GM23338 (cell line): ENCODE data around the gene IL1A.

Experiments used
- CREB1 ChIP-seq: fragments of 250-450 bp; sonication (Bioruptor Pico); IDR thresholded peaks from 2 replicates; pipeline ENCODE4 v1.5.0; 2020; ENCODE audit warnings: low read depth, mild to moderate bottlenecking, moderate library complexity
- EZH2 ChIP-seq: fragments of 200-600 bp; sonication (generic); IDR thresholded peaks from one replicate; pipeline ENCODE4 v1.8.0; 2017; ENCODE audit warnings: antibody characterized with exemption, mild to moderate bottlenecking, low read depth; ENCODE audit not compliant: unreplicated experiment
- EZH2phosphoT487 ChIP-seq: fragments of 200-600 bp; sonication (generic); IDR thresholded peaks from one replicate; pipeline ENCODE4 v1.8.1; 2018; ENCODE audit warnings: antibody characterized with exemption; ENCODE audit not compliant: unreplicated experiment
- JUNB ChIP-seq: IDR thresholded peaks from one replicate; pipeline ENCODE4 v1.6.1; 2016; ENCODE audit warnings: antibody characterized with exemption; ENCODE audit not compliant: unreplicated experiment
- NANOG ChIP-seq: IDR thresholded peaks from 2 replicates; pipeline ENCODE4 v1.6.1; 2016; ENCODE audit warnings: antibody characterized with exemption, borderline replicate concordance
- TF ChIP-seq, protein P1 (sequence below), 2 experiments: fragments of 200-600 bp in 1 of 2; sonication (generic) in 1 of 2; conservative IDR thresholded peaks; 2 replicates each; pipeline versions ENCODE4 v1.5.1 to v1.6.1; 2016 to 2017; ENCODE audit warnings: antibody characterized with exemption in 2 of 2, low read depth in 2 of 2, mild to moderate bottlenecking in 2 of 2, moderate library complexity in 1 of 2
- TF ChIP-seq, protein P2 (sequence below): IDR thresholded peaks from one replicate; pipeline ENCODE4 v1.6.1; 2018; ENCODE audit warnings: antibody characterized with exemption; ENCODE audit not compliant: unreplicated experiment

DNA sequence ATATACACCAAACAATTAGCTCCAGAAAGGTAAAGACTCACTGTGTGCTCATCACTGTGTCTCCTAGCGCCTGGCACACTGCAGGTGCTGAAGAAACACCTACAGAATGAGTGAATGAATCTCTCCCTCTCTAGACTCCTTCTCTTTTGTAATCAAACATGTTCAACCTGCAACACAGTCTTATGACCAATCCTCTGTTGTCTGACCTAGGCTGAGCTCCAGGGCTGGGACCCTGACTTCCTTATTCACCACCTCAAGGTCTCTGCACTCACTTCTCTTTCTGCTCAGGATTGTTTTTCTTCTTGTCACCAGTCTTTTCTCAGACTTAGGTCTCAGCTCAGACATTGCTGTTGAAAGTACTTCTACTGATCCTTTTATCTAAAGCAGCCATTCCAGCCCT is 29.7 kb downstream of the IL1A start:
- no peak for TF ChIP-seq EZH2
- TF ChIP-seq, protein P1, sequence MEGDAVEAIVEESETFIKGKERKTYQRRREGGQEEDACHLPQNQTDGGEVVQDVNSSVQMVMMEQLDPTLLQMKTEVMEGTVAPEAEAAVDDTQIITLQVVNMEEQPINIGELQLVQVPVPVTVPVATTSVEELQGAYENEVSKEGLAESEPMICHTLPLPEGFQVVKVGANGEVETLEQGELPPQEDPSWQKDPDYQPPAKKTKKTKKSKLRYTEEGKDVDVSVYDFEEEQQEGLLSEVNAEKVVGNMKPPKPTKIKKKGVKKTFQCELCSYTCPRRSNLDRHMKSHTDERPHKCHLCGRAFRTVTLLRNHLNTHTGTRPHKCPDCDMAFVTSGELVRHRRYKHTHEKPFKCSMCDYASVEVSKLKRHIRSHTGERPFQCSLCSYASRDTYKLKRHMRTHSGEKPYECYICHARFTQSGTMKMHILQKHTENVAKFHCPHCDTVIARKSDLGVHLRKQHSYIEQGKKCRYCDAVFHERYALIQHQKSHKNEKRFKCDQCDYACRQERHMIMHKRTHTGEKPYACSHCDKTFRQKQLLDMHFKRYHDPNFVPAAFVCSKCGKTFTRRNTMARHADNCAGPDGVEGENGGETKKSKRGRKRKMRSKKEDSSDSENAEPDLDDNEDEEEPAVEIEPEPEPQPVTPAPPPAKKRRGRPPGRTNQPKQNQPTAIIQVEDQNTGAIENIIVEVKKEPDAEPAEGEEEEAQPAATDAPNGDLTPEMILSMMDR (conservative IDR thresholded peaks at IDR 0.05; ENCODE audit: low read depth in 2 of 2) = no peak
- no peak for TF ChIP-seq NANOG
- TF ChIP-seq, protein P2, sequence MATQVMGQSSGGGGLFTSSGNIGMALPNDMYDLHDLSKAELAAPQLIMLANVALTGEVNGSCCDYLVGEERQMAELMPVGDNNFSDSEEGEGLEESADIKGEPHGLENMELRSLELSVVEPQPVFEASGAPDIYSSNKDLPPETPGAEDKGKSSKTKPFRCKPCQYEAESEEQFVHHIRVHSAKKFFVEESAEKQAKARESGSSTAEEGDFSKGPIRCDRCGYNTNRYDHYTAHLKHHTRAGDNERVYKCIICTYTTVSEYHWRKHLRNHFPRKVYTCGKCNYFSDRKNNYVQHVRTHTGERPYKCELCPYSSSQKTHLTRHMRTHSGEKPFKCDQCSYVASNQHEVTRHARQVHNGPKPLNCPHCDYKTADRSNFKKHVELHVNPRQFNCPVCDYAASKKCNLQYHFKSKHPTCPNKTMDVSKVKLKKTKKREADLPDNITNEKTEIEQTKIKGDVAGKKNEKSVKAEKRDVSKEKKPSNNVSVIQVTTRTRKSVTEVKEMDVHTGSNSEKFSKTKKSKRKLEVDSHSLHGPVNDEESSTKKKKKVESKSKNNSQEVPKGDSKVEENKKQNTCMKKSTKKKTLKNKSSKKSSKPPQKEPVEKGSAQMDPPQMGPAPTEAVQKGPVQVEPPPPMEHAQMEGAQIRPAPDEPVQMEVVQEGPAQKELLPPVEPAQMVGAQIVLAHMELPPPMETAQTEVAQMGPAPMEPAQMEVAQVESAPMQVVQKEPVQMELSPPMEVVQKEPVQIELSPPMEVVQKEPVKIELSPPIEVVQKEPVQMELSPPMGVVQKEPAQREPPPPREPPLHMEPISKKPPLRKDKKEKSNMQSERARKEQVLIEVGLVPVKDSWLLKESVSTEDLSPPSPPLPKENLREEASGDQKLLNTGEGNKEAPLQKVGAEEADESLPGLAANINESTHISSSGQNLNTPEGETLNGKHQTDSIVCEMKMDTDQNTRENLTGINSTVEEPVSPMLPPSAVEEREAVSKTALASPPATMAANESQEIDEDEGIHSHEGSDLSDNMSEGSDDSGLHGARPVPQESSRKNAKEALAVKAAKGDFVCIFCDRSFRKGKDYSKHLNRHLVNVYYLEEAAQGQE = no peak
- no peak for TF ChIP-seq JUNB
- no peak for TF ChIP-seq CREB1 (CRISPR knock-in tag)
- TF ChIP-seq EZH2phosphoT487 = no peak
